Frontal cortex (tissue), 4 donors: ENCODE data around the gene ZNF260. TPM values are rescaled to one million over a fixed set of nuclear protein-coding genes. Genes with fewer than 3 reads are reported as not detected.
"Not testable (repeated sequence)": the region's sequence is repeated elsewhere in the genome, so short reads cannot be mapped to it uniquely, and the experiment has no call there.

Source experiments
- DNase-seq, 2 donors: peaks; one replicate each; pipeline ENCODE4 v3.0.0; 2012; ENCODE audit warnings: low spot score in 2 of 2
- FAIRE-seq: peaks from 2 replicates; lab custom pipeline; 2012; peaks lifted over from hg19 to GRCh38; lab: Jason Lieb, UNC
- total RNA-seq: library from RNA; depleted of rRNA; stranded (reverse); fragments of >200 nt; gene quantifications from one replicate; pipeline ENCODE4 v1.2.3, GENCODE V29; 2014
- donor health status: control.
- donor health status: control.
- donor health status: control.

ZNF260 gene
- total RNA-seq, 1 donor from 2014 or later, result 34.2 TPM

DNA sequence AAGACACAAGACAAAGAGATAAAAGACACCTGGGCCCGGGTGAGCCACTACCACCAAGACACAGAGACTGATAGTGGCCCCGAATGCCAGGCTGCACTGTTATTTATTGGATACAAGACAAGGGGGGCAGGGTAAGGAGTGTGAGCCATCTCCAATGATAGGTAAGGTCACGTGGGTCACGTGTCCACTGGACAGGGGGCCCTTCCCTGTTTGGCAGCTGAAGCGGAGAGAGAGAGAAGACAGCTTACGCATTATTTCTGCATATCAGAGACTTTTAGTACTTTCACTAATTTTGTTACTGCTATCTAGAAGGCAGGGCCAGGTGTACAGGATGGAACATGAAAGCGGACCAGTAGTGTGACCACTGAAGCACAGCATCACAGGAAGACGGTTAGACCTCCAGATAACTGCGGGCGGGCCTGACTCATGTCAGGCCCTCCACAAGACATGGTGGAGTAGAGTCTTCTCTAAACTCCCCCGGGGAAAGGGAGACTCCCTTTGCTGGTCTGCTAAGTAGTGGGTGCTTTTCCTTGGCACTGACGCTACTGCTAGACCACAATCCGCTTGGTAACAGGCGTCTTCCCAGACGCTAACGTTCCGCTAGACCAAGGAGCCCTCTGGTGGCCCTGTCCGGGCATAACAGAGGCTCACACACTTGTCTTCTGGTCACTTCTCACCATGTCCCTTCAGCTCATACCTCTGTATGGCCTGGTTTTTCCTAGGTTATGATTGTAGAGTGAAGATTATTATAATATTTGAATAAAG is 35.2 kb downstream of the ZNF260 start:
- peak in 1 of 2 donors; percentile 29 for DNase-seq
- FAIRE-seq, result not testable (repeated sequence)

DNA sequence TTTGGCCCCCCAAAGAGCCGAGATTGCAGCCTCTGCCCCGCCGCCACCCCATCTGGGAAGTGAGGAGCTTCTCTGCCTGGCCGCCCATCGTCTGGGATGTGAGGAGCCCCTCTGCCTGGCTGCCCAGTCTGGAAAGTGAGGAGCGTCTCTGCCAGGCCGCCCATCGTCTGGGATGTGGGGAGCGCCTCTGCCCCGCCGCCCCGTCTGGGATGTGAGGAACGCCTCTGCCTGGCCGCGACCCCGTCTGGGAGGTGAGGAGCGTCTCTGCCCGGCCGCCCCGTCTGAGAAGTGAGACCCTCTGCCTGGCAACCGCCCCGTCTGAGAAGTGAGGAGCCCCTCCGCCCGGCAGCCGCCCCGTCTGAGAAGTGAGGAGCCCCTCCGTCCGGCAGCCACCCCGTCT is 37.2 kb downstream of the ZNF260 start:
- not testable (repeated sequence) for DNase-seq, FAIRE-seq

DNA sequence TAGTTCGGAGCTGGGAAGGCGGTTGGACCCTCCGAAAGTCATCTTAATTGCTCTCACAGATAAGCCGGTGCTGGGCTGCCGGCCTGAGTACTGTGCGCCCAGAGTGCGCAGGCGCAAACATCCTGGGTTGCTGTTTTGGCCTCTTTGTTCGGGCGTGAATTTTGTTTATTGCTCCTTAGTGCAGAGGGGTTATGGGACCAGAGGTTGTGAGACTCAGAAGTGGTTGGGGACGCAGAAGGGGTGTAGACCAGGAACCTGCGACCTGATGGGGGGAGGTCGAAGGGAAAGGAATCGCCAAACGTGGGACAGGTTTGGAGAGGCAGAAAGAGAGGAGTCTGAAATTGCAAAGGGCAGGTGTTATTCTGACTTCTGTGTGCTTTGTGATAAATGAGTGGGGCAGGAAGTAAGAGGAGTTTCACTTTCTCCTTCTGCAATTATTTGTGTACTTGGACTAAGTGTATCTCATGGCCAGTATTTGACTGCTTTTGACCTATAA is 38.1 kb downstream of the ZNF260 start:
- no peak for FAIRE-seq
- DNase-seq, result peak in 1 of 2 donors; percentile 77

DNA sequence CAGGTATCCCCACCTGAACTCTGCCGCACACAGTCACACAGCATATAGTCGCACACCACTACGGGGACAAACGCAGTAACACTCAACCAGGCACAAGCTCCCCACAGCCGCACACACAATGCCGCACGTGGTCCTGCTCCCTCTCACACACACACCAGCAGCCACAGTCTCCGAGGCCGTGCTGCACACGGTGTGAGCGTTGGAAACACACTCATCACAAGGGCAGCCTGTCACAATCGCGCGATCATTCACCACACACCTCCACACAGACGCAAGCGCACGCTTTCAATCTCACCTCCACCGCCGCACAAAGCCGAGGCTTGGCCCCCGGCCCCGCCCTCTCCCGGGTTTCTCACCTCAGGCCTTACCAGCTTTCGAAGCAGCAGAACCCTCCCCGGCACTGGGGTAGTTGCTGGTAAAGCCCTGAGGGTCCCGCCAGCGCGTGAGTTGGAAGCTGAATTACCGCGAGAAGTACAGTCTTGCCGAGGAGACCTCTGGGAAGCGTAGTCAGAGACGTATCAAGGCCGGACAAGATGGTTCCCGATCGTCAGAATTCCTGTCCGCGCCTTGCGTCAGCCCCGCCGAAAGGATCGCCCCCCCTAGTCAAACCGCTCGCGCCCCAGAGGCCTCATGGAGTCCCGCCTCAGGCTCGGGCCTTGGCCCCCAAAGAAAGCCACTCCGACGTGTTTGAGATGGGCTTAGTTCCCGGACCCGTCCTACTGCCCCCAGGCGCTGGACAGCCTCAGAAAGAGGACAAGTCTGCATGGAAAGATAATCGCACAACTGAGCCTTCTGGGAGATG is 38.8 kb downstream of the ZNF260 start, which contains the start of gene ZNF566:
TSS of gene ZNF566 (minus strand) at position 444 of the 802 bp plus-strand sequence. CDS start 13,004 bp downstream, outside the sequence.
- no peak for FAIRE-seq

DNA sequence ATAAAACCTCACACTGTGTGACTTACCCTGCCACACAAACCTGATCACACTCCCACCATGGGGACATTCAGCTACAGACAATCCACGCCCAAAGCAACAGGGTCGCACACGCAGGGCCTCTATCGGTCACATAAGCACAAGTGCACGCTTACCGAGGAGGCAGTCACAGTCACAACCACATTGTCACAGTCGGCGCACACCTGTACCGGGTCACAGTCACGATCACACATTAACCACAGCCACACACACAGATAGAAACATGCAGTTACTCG is 39.3 kb downstream of the ZNF260 start:
- FAIRE-seq (no peak), DNase-seq (peak; percentile 29 to 33)

More for the DNA sequence above, 38.8 kb downstream of the ZNF260 start, which contains the start of gene ZNF566:
- DNase-seq, result peak; percentile 87 to 93

DNA sequence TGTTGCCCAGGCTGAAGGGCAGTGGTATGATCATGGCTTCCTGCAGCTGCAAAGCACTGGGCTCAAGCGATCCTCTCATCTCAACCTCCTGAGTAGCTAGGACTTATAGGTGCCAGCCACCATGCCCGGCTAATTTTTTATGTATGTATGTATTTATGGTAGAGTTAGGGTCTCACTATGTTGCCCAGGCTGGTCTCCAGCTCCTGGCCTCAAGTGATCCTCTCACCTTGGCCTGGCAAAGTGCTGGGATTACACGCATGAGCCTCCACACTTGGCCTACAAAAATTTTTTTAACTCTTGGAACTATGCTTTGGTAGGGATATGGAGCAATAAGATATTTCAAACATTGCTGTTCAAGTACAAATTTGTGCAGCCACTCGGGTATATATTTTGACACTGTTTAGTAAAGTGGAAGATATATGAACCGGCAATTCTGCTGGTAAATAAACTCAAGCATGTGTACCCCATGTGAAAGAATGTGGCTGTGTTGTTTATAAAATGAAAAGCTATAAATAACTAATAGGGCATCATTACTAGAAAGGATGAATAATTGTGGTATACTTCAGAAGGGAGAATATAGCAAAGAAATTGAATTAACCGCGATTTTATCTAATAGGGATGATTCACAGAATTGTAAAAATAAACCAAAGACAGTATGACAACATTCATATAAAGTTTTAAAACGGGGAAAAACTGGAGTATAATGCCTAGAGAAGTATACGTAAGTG is 39.8 kb downstream of the ZNF260 start:
- FAIRE-seq, result no peak

DNA sequence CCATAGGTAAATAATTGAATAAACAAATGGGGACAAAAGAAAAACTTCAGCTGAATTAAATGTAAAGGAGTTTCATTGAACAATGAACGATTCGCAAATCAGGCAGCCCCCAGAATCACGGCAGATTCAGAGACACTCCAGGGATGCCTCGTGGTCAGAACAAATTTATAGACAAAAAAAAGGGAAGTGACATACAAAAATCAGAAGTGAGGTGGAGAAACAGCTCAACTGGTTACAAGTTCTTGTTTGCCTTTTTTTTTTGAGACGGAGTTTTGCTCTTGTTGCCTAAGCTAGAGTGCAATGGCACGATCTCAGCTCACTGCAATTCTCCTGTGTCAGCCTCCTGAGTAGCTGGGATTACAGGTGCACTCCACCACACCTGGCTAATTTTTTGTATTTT is 44.4 kb downstream of the ZNF260 start:
- no peak for FAIRE-seq
- DNase-seq, result no peak

More for the DNA sequence above, 39.8 kb downstream of the ZNF260 start:
- DNase-seq, result no peak

DNA sequence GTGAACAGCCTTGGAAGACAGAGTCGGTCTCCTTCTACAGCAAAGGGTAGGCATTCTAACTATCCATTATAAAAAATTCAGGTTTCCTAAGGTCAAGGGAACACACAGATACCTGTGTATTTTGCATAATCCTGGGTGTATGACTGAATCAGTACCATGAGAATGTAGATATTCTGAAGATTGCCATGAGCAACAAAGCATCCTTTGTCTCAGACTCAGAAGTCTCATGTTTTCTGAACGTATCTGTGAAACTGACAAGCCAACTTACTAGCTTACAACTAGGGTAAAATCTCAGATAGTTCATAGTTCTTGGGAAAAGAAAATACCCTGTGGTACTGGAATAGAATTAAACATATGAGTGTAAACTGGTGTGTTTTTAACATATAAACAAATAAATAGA is 45.2 kb downstream of the ZNF260 start:
- DNase-seq (no peak), FAIRE-seq (no peak)

Other genes with a start within 250 kb of the ZNF260 start
- 65.6 TPM for gene ZFP14, start 149.1 kb downstream of the ZNF260 start, total RNA-seq
- 48.5 TPM for gene ZFP82, start 109.6 kb downstream of the ZNF260 start, total RNA-seq
- 72.2 TPM for gene ZNF566, start 38.7 kb downstream of the ZNF260 start, total RNA-seq
- gene ZNF529, start 45.0 kb upstream of the ZNF260 start, total RNA-seq, result 59.1 TPM
- gene ZNF382, start 77.0 kb upstream of the ZNF260 start, total RNA-seq, result 96.2 TPM
- gene ZNF461, start 138.6 kb upstream of the ZNF260 start, total RNA-seq, result 49.7 TPM
- gene ZNF567, start 159.3 kb upstream of the ZNF260 start, total RNA-seq, result 19.2 TPM
- 6.1 TPM for gene ZNF850, start 244.5 kb upstream of the ZNF260 start, total RNA-seq